IPS-11a (cell line): ENCODE data around the gene PCBP3.

Experiments
- H3K4me3 ChIP-seq: one replicate; pipeline ENCODE4 v1.5.1; 2013; ENCODE audit warnings: low read depth, low read length, control low read depth

PCBP3 gene

DNA sequence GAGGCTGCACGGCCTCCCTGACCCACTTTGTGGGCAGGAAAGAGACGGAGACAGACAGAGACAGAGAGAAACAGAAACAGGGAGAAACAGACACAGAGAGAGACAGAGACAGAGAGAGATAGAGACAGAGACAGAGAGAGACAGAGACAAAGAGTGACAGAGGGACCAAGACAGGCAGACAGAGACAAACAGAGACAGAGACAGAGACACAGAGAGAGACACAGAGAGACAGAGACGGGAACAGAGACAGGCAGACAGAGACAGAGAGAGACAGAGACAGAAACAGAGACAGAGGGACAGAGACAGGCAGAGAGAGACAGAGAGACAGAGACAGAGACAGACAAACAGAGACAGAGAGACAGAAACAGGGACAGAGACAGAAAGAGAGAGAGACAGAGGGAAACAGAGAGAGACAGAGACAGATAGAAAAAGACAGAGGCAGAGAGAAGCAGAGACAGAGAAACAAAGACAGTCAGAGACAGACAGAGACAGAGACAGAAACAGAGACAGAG lies 341.1 kb downstream of the PCBP3 start:
- no peak overlapping the region for H3K4me3 ChIP-seq

DNA sequence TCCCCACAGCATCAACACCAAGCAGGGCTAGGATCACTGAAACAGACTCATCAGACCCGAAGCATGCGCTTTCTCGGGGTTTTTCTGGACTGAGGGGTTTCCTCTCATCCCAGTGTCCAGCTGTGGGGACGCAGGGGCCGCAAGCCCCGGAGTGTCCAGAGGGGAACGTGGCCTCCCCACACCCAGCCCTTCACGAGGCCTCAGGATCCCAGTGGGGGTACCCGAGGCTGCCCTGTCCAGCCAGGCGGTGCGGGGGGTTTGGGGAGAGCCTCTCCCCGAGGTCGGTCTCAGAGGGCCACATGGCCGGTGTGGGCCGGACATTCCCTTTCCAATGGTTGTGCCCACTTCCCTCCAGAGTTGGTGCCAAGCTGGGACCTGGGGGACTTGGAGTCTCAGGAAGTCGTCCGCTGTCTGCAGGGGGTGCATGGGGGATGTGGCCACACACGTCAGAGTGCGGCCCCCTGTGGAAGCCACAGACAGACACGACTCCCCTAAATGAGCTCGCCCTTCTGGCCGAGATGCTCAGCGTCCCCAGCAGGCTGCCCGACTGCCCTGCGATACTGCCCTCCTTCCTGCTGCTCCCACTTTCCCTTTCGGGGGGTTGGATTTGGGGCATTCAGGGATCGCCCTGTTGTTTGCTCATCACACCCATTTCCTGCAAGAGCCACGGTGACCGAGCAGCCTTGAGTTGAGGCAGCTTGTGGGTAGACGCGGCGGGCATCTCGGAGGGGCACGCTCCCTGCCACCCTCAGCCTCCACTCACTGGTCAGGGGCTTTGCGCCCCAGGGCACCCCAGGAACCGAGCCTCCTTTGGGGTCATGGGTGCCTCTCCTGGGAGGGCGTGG lies 342.2 kb downstream of the PCBP3 start:
- no peak overlapping the region for H3K4me3 ChIP-seq

DNA sequence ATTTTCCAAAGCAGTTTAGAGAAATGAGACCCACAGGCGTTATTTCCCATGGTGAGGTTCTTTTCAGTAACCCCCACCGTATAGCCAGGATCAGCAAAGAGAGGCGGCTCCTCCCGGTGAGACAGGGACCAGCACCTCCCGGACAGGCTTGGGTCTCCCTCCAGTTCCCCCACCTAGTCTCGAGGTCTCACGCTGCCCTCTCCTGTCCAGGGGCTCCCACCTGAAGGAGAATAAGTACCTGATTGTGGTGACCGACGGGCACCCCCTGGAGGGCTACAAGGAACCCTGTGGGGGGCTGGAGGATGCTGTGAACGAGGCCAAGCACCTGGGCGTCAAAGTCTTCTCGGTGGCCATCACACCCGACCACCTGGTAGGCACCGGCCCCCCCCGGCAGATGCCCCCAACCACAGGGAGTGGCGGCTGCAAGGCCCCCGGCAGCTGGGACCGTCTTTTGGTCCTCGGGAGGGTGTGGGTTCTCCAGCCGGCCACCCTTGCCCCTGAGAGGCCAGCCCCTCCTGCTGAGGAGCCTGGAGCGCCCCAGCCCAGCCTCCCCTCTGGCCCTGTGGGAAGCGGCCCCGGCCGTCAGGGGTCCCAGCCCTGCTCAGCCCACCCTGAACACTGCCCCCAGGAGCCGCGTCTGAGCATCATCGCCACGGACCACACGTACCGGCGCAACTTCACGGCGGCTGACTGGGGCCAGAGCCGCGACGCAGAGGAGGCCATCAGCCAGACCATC lies 343.0 kb downstream of the PCBP3 start:
- H3K4me3 ChIP-seq, result no peak overlapping the region

GRCh38 chr21:45987121-45987711 lies 343.7 kb downstream of the PCBP3 start:
- no peak overlapping the region for H3K4me3 ChIP-seq

DNA sequence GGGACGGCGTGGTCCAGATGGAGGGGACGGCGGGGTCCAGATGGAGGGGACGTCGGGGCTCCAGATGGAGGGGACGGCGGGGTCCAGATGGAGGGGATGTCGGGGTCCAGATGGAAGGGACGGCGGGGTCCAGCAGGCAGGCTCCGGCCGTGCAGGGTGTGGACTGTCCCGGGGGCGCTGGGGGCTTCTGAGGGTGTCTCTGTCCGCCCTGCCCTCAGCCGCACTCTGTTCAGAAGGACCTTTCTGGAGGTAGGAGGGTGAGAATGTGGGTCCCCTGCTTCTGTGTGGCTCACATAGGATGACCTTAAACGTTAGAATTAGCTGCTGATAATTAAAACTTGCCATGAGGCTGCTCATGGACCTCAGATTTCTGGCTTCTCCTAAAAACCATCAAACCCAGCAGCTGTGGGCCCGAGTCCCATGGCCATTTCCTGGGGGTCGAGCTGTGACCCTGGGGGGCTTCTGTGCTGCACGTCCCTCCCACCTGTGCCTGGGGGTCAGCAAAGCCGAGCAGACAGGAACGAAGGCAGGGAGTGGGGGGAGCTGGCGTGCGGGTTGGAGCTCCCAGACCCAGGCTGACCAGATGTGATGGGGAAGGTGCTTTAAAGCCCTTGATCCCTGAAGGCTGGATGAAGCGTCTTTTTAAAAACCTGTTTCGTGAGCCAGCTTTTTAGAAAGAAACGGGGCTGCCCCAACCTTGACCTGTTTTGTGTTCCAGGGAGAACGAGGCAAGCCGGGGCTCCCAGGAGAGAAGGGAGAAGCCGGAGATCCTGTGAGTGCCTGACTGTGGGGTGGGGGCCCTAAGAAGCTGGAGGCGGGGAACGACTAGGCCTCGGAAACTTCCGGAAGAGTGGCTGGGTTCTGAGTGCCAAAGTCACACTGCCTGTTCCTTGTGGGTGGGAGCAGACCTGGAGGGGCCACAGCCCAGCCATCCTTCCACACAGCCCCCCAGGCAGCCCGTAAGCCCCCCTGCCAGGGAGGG lies 345.1 kb downstream of the PCBP3 start:
- H3K4me3 ChIP-seq, result no peak overlapping the region

GRCh38 chr21:45989355-45990048 lies 346.0 kb downstream of the PCBP3 start:
- no peak overlapping the region for H3K4me3 ChIP-seq

DNA sequence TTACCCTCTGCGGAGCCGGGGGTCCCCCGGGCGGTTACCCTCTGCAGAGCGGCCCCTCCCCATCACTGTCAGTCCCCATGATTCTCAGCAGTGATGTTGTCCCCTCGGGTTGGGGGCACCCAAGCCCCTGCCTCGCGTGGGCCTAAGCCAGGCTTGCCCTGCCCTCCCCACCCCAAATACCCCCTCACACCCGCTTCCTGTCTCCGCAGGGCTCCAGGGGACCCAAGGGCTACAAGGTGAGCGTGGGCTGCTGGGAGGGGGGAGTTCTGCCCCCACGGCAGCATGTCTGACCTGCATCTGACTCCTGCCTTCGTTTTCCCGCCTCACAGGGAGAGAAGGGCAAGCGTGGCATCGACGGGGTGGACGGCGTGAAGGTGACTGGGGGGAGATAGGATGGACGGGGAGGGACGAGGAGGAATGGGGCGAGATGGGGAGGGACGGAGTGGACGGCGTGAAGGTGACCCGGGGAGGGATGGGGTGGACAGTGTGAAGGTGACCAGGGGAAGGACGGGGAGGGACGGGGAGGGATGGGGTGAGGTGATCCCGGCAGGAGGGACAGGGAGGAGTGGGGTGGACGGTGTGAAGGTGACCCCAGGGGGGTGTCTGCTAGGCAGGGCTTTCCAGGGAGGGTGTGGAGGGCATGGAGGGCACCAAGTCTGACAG lies 346.7 kb downstream of the PCBP3 start:
- H3K4me3 ChIP-seq, result no peak overlapping the region

DNA sequence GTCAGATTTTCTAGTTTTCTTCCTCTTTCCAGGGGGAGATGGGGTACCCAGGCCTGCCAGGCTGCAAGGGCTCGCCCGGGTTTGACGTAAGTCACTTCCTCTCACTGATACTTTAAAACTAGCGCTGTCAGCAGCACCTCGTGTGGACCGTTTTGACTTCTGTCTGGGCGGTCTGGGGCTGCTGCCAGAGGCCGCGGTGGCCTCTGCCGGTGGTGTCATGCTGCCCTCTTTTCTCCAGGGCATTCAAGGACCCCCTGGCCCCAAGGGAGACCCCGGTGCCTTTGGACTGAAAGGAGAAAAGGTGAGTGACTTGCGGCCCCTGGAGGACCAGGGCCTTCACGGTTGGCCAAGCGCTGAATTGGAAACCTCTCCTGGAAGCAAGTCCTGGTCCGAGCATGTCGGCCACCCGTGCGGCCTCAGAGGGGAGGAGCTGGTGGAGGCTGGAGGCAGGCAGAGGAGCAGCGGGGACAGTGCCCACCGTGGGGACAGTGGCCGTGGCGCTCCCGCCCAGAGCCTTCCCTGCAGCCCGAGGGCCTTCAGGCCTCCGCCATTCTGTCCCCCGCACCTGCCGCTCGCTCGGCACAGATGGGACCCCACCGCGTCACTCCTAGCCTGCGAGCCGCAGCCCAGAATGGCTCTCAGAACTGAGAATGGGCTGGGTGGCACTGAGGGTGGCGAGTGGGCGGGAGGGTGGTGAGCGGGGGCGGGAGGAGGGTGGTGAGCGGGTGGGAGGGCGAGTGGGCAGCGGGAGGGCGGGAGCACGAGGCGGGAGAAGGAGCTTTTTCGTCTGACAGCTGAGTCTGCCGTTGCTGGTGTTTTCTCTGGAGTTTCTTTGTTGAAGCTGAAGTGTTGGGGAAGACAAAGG lies 347.4 kb downstream of the PCBP3 start:
- H3K4me3 ChIP-seq, result no peak overlapping the region

- no peak overlapping the region for H3K4me3 ChIP-seq
Measured at GRCh38 chr21:45991606-45992300, 348.2 kb downstream of the PCBP3 start.
